ENCODE measurements around the gene NOL4L.

- no peak for TF ChIP-seq CTCF (IDR thresholded peaks at IDR 0.05; ENCODE audit: low read length)
- no peak for TF ChIP-seq EZH2 (IDR thresholded peaks at IDR 0.05; ENCODE audit: borderline replicate concordance, low read length)
Measured at GRCh38 chr20:32535316-32535952, 49.7 kb downstream of the NOL4L start.
